Activated T-cell treated with anti-CD3 and anti-CD28 coated beads for 1 hour (primary cell): ENCODE results near the gene RNF215.
A peak's percentile ranks its signal among the peaks of the same experiment; 100 is the strongest.

Experiments used
- DNase-seq: peaks from one replicate; pipeline ENCODE4 v3.0.0-alpha.2; 2020; ENCODE audit warnings: low read depth

Gene RNF215

DNA sequence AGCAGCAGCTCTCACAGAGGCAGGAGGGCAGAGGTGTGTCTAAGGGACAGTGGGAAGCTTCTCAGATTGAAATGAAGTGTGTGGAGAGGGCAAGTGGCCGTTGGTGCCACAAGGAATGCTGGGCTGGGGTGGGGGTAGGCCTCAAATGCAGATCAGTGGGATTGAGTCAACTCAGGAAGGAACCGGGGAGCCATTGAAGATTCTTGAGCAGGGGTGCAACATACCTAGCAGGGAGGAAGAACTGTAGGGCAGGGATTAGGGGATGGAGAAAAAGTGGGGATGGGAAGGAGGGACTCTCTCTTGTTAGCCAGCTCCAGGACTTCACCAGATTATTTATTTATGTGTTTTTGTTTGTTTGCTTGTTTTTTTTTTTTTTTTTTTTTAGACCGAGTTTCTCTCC, 6.7 kb upstream of the RNF215 start:
- DNase-seq: no peak

DNA sequence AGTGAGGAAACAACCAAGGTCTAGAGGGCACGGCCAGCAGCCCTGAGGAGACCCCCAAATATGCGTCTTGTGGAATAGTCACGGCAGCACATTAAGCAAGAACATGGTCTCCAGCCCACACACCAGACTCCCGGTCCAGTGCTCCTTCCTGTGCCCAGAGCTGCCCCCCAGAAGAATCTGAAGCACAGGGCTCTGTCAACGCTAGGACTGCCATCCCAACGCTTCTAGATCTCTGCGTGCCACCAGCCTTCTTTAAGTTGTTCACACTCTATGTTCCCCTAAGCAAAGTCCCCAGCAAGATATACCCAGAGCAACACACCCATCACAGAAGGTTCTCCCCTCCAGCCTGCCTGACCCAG, 6.1 kb upstream of the RNF215 start:
- DNase-seq: no peak

DNA sequence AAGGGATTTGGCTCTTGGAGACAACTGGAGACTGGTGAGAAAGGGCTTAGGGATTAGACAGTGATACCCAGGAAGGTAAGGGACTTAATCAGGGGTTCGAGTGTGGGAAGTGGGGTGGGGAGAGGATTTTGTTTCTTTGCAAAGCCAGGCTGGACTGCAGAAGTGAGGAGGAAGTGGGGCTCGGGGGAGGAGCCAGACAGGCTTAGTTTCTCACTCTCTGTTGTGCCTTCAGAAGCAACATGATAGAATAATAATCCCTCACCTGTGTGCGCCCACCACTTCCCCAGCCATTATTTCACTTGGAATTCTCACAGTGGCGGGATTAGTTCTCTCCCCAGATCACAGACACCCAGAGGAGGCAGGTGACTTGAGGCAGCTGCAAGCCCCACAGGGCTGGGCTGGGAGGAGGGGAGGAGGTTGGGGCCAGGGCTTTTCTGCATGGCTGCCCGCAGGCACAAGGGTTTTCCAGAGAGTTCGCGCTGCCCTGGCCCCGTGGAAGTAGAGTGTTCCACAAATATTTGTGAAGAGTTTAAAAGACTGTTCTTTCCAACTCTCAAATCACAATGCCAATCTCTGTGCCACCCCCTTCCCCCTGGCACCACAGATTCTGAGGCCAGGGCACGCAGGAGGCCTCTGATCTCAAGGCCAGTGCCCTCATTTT, 5.6 kb upstream of the RNF215 start:
- no peak for DNase-seq

DNA sequence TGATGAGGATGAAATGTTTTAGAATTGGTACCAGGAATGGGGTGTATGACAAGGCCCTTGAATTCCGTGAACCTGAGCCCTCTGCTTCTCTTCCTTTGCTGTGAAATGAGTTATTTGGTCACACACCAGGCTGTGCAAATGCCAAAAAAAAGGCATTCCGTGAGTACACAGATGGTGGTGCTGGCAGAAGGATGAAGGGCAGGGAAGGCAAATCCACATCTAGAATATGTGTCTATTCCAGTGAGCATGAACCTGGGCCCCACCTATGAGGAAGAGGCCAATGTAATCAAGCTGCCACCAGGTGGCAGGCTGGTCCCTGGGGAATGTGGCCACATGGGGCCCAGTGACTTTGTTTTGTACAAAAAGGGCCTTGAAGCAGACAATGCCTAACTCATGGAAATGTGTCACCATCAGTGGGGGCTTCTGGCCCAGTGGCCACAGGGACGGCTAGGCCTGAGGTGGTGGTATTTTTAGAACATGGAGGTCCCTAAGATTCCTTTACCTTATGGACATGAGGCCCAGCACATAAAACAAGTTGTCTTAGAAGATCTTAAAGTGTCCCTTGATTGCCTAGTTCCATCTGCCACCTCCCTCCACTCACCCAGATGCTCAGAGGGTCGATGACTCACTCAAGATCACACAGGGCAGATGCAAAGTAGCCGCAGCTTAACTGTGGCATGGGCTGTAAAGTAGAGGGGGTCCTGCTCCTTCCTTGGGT, 3.9 kb upstream of the RNF215 start:
- peak; percentile 70 for DNase-seq

DNA sequence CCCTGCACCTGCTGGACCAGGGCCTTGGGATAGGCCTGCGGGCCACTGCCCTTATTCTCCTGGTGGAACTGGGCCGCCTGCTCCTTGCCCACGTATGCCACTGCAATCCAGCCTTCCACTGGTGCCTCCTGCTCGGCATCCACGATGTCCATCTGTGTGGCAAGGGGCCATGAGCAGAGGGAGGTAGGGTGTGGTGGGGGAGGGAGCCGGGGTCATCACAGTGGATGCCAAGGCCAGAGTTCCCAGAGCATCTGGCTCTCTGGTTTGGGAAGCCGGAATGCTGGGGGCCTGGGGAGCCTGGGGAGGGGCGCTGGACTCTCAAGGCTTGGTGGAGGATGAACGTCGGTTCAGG, 627 bp downstream of the RNF215 start:
- no peak for DNase-seq

DNA sequence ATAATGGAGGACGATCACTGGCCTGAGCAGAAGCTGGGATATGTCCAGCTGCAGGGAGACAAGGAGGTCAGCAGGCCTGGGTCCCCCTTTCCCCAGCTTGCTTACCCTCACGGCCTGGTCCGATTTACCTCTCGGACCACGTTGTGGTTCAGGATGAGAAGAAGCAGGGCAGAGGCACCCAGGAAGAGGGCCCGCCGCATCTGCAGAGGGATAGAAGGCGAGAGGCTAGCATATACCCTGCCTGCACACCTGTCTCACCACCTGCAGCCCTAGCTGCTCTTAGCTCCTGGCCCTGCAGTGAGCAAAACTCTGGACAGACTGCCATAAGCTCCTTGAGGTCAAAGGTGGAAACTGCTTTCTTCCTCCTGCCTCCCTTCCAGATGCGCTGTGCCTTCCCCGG, 1.3 kb downstream of the RNF215 start:
- DNase-seq: no peak

DNA sequence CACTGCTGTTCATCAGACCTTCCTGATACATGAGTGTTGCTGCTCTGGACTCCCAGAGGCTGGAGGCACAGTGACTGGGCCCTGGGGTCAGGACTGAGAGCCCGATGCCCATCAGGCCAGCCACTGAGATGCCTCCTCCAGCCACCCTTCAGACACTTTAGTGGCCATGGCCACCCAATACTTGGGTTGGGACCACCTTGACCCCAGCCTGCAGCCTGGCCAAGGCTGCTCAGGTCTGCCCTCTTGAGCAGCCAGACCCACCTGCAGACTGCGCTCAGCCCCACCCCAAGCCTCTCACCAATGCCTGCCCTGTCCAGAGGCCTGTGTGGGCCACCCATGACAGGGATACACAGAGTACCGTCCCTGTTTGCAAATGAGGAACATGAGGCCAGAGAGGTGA, 4.2 kb downstream of the RNF215 start:
- no peak for DNase-seq

DNA sequence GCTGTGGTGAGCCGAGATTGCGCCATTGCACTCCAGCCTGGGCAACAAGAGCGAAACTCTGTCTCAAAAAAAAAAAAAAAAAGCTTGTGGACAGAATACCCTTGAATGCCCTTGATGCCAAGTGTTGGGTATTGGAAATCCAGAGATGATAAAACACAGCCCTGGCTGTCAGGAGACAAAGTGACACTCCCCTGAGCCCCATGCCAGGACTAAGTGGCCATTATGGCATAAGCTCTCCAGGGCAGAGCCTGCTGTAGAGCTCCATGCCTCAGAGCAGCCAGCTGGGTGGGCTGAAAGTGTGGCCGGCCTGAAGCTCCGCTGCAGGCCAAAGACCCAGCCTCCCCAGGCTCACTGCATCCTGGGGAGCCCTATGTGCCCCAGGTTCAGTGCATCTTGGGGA, 4.9 kb downstream of the RNF215 start:
- no peak for DNase-seq

DNA sequence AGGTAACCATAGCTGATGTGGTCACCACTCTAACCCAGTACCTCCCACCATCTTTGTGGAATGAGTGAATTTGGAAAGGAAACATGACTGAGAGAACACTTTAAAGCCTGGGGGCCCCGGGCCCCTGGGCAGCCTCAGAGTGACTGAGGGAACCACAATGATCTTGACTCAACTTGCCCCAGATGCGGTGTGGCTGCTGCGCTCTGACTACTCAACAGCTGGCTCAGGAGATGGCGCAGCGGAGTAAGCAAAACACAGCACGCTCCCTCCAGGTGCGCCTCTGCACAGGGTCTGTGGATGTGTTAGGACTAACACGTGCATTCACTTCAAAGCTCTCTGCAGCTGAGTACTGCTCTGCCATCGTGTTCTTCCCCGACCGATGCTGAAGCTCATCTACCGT, 5.9 kb downstream of the RNF215 start:
- no peak for DNase-seq

DNA sequence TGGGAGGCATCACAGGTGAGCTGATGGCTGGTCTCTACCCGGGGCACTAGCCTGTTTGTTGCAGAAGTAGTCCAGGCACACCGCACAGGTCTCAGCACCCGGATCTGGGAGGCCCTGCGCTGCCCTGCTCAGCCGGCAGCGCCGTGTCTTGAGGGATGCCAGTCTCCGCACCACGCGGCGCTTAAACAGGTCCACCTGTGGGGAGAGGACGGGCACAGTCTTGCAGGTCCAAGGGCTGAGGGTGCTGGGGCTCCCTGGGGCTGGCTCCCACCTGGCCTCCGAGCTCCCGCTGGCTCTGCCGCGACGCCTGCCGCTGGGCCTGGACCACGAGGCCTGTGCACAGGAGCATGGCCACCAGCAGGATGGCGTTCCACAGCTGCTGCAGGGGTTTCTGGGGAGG, 7.2 kb downstream of the RNF215 start:
- DNase-seq: no peak

DNA sequence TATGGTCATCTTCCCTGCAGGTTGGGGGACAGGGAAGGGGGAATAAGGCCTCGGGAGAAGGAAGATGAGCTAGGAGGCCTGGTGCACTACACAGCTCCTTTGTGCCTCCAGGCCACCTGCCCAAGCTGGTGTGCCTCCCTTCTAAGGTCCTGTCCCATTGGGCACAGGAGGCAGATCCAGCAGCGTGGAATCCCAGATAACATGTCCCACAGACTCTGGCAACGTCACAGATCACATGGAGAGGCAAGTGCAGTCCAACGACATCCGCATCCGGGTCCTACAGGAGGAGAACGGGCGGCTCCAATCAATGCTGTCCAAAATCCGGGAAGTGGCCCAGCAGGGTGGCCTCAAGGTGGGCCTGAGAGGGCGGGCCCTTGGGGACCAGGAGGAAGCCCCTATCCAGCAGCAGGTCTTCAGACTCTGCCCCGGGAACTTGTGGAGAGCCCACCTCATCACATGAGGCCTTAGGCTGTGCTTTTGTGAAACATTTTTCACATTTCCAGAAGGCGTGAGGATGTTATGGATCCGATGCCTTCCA, 11.8 kb downstream of the RNF215 start:
- DNase-seq: no peak

DNA sequence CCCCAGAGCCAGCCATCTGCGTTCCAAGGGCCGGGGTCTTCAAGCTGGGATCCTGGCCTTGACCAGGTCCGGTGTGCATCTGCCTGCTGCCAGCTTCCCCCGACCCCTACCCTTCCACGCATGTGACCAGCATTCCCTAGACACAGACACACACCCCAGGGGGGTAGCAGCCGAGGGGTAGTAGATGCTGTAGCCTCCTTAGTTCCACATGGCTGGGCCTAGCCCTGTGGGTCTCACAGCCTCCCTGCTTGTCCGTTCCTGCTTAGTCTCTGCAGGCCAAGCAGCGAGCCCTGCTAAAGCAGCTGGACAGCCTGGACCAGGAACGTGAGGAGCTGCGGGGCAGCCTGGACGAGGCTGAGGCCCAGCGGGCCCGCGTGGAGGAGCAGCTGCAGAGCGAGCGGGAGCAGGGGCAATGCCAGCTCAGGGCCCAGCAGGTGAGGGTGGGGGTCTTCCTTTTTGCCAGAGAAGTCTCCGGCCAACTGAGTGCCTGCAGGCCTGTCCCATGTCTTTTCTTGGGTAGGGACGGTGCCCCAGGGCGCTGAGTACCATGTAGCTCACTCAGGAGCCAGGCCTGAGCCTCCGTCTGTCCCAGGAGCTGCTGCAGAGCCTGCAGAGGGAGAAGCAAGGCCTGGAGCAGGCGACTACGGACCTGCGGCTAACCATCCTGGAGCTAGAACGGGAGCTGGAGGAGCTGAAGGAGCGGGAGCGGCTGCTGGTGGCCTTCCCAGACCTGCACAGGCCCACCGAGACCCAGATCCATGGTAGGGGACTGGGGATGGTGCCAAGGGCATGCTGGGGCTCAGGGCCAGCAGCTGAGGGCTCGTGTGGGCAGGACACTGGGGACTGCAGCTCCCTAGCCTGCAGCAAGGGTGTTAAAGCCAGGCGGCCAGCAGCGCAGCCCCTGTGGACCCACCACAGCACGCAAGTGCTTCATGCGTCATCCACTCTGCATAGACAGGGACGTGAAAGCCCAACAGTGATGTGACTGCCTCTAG, 13.6 kb downstream of the RNF215 start:
- DNase-seq: no peak

DNA sequence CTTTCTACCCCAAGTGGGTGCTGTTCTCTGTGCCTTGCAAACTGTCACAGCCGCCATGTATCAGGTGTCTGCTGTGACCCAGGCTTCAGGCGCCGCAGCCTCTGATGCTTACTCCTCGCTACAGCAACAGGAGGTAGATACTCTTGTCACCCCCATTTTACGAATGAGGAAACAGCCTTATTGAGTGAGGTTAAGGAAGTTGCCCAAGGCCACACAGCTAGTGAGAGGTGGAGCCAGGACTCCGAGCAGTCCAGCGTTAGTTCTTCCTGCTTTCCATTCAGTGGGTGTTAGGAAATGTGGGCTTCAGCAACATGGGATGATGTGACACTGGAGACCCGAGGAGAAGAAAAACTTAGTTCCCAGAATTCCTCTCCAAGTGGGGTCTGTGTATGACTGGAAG, 14.3 kb downstream of the RNF215 start:
- DNase-seq: no peak

DNA sequence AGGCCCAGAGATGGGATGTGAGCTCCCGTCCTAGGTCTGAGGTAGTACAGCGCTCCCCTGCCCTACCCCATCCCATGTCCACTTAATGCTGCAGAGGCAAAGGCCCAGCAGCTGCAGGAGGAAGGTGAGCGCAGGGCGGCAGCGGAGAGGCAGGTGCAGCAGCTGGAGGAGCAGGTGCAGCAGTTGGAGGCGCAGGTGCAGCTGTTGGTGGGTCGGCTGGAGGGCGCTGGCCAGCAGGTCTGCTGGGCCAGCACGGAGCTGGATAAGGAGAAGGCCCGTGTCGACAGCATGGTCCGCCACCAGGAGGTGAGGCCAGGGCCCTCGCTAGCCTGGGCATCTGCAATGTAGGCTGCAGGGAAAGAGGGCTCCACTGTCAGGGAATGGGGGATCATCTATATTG, 15.2 kb downstream of the RNF215 start:
- DNase-seq: no peak

DNA sequence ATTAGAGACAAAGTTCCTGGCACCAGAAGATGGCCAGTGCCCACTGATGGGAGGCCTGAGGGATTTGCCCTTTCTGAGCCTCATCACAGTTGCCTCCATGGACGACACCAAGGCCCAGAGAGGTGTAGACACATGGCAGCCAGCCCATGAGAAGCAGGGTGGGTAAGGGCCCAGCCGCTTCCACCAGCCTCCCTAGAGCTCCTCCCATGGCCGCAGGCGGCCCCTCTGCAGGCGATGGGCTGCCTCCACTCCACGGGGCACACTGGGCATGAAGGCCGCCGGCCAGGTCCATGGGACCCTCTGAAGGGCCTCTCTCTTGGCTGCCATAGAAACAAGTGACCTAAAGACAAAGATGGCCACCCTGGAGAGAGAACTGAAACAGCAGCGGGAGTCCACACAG, 15.9 kb downstream of the RNF215 start:
- no peak for DNase-seq

DNA sequence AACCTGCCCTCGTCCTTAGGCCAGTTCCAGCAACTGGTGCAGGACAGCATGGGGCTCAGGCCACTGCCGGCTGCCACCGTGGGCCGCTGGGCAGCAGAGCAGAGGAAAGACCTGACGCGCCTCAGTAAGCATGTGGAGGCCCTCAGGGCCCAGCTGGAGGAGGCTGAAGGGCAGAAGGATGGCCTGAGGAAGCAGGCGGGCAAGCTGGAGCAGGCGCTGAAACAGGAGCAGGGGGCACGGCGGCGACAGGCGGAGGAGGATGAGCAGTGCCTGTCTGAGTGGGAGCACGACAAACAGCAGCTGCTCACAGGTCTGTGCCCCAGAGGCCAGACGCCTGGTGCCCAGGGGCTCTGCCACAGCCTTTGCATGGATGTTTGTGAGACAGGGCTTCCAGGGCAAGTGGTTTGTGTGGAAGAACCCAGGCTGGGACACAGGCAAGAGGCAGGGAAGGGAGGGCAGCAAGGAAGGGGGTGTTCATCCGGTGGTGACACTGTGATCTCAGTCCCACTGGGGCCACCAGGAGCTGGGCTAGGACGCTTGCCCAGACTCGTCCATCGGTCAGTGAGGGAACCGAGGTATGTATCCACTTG, 16.5 kb downstream of the RNF215 start:
- DNase-seq: no peak

DNA sequence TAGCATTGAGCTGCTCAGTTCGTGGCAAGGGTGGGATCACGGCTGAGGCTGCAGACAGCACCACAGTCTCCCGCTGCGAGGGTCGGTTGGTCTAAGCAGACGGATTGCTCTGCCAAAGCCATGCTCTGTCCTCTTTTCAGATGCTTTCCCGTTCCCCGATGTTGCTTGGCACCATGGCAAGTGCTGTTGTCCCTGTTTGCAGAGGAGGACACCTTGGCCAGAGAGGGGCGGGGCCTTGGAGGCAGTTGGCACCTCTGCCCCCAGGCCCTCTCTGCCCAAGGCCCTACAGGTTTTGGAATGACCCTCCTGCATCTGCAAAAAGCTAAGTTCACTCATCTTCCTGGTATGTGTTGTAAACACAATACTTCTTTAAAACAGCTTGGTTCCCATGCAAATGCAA, 18.8 kb downstream of the RNF215 start:
- no peak for DNase-seq

DNA sequence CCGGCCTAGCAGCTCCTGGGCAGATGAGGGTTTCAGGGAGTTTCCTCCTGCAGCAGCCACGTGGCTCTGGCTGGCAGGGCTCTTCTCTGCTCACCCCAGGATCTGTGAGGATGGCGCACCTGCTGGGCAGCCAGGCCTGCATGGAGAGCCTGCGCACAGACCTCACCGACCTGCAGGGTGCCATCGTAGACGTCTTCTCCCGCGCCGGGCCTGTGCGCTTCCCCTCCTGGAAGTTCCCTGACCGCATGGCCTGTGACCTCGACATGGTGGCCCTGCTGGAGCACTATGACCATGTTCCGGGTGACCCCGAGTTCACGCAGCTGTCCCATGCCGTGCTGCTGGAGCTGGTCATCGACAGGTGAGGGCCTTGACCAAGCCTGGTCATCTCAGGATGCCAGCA, 21.3 kb downstream of the RNF215 start:
- DNase-seq: no peak

DNA sequence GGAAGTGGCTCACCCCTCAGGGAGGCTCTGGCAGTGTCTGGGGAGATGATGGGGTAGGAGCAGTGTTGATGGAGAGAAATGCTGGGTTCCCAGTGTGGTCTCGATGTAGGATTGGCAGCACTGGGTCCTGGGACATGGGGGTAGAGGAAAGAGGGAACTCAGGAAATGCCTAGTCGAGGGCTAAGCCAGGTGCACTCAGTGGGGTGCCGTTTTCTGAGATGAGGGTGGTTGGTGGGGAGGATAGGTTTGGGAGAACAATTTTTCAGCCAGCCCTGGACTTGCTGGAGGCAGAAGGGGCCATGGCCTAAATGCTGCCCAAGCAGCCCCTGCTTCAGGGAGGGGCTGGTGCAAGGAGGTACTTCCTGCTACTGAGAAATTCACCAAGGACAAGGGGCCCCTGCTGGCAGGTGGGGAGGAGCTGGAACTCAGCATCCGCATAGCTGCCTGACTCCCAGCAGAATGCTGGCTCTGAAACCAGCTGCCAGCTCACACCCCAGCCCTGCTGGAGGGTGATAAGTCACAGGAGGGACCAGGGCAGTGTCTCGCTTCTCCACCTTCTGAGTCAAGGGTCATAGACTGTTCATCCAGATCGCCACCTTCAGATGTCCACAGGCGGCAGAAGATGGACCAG, 24.4 kb downstream of the RNF215 start:
- no peak for DNase-seq

DNA sequence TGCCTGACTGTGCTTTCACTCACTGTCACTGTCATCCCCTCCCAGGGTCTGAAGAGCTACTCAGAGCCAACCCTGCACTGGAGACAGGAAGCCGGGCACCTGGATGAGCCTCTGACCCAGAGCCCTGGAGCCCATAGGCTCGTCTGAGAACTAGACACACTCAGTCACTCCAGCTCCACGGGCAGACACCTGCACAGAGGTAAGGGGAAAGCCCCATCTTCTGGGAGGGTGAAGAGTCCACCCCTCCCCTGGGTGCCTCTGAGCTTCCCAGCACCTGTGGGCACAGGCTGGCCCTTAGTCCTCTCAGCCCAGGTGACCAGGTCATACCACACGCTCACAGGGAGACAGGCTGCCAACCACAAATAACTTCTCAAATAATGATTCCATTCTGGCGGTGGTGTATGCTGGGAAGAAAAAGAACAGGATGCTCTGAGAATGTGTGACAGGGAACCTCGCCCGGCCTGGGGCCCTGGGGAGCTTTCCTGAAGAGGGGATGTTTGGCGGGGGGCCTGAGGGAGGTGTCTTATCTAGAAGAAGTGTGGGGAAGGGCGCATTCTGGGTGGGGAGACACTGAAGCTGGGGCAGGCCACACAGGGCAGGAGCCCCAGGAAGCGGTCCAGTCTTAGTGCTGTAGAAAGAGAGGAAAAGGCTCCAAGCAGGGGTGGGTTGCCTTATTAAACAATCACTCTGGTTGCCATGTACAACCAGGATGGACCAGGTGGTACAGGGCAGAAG, 25.1 kb downstream of the RNF215 start:
- DNase-seq: no peak

DNA sequence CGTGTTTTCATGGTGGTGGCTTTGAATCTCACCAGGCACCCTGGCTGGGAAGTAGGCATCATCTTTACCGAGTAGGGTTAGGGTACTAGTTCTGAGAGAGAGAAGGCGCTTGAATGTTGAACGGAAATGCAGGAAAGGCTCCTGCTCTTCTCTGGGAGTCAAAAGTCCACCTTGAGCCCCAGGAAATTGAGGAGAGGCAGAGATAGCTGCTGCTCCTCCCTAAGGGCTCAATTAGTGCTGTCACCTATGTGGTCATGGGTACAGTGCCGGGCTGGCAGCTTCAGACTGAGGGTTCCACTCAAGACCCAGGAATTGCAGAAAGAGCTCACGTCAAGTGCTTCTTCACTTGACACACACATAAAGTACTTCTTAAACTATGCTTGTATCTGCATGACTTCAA, 28.7 kb downstream of the RNF215 start:
- DNase-seq: no peak
